HG03378 (cell line): ENCODE measurements around the gene SSC4D.

ENCODE experiments used
- ATAC-seq: cut with Tn5 transposase; IDR thresholded peaks from one replicate; pipeline ENCODE4 v1.9.1; 2021; ENCODE audit warnings: mild to moderate bottlenecking, moderate library complexity; ENCODE audit not compliant: unreplicated experiment

The SSC4D gene

GRCh38 chr7:76356823-76357222, 52.7 kb downstream of the SSC4D start:
- no peak for ATAC-seq

GRCh38 chr7:76356115-76356514, 53.4 kb downstream of the SSC4D start:
- ATAC-seq: no peak

GRCh38 chr7:76354981-76355730, 54.3 kb downstream of the SSC4D start:
- no peak for ATAC-seq

GRCh38 chr7:76354516-76354915, 55.0 kb downstream of the SSC4D start:
- ATAC-seq: no peak

GRCh38 chr7:76353744-76354143, 55.8 kb downstream of the SSC4D start:
- no peak for ATAC-seq

GRCh38 chr7:76352193-76352592, 57.3 kb downstream of the SSC4D start:
- no peak for ATAC-seq

DNA sequence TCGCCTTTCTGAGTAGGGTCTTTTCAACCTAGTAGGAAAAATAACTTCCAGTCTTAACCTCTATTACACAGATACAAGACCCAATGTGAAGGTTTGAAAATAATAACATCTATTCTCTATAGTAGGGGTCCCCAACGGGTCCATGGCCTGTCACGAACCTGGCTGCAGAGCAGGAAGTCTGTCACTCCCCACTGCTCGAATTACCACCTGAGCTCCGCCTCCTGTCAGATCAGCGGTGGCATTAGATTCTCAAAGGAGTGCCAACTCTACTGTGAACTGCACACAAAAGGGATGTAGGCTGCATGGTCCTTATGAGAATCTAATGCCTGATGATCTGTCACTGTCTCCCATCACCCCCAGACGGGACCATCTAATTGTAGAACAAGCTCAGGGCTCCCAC, 58.1 kb downstream of the SSC4D start:
- ATAC-seq: no peak

- no peak for ATAC-seq
Measured at GRCh38 chr7:76349313-76349885, 60.1 kb downstream of the SSC4D start.

GRCh38 chr7:76347710-76348109, 61.8 kb downstream of the SSC4D start:
- ATAC-seq: no peak

GRCh38 chr7:76346778-76347177, 62.7 kb downstream of the SSC4D start:
- ATAC-seq: no peak

- ATAC-seq: no peak
Measured at GRCh38 chr7:76346097-76346496, 63.4 kb downstream of the SSC4D start.

GRCh38 chr7:76343931-76344321, 65.6 kb downstream of the SSC4D start:
- no peak for ATAC-seq

GRCh38 chr7:76343294-76343930, 66.1 kb downstream of the SSC4D start:
- no peak for ATAC-seq

GRCh38 chr7:76342222-76342621, 67.3 kb downstream of the SSC4D start:
- no peak for ATAC-seq

- ATAC-seq: no peak
Measured at GRCh38 chr7:76340617-76341131, 68.8 kb downstream of the SSC4D start.
